HG03196 (cell line): Measurements from ENCODE around the gene DCAKD.

Experiments used
- ATAC-seq: cut with Tn5 transposase; IDR thresholded peaks from one replicate; pipeline ENCODE4 v1.9.1; 2021; ENCODE audit not compliant: unreplicated experiment

Gene DCAKD

GRCh38 chr17:45004388-45004787 is 47.0 kb downstream of the DCAKD start:
- ATAC-seq: no peak

- ATAC-seq: no peak
Measured at GRCh38 chr17:45003877-45004276, 47.6 kb downstream of the DCAKD start.

GRCh38 chr17:45001310-45001709 is 50.1 kb downstream of the DCAKD start:
- no peak for ATAC-seq

GRCh38 chr17:44999433-44999832 is 52.0 kb downstream of the DCAKD start:
- ATAC-seq: no peak

- ATAC-seq: no peak
Measured at GRCh38 chr17:44998646-44999045, 52.8 kb downstream of the DCAKD start.

GRCh38 chr17:44997733-44998520 is 53.5 kb downstream of the DCAKD start:
- no peak for ATAC-seq

GRCh38 chr17:44996304-44996703 is 55.1 kb downstream of the DCAKD start:
- ATAC-seq: no peak

- no peak for ATAC-seq
Measured at GRCh38 chr17:44995436-44996001, 55.9 kb downstream of the DCAKD start.

GRCh38 chr17:44992242-44992939 is 59.0 kb downstream of the DCAKD start:
- ATAC-seq: no peak

- no peak for ATAC-seq
Measured at GRCh38 chr17:44990994-44991393, 60.4 kb downstream of the DCAKD start.

- no peak for ATAC-seq
Measured at GRCh38 chr17:44989552-44990138, 61.8 kb downstream of the DCAKD start.

GRCh38 chr17:44988044-44988942 is 63.1 kb downstream of the DCAKD start:
- no peak for ATAC-seq

- ATAC-seq: no peak
Measured at GRCh38 chr17:44983563-44983962, 67.9 kb downstream of the DCAKD start.

- no peak for ATAC-seq
Measured at GRCh38 chr17:44982113-44982702, 69.2 kb downstream of the DCAKD start.

GRCh38 chr17:44981221-44981968 is 70.0 kb downstream of the DCAKD start:
- no peak for ATAC-seq

GRCh38 chr17:44979426-44979995 is 71.9 kb downstream of the DCAKD start:
- ATAC-seq: no peak

GRCh38 chr17:44978807-44979206 is 72.6 kb downstream of the DCAKD start:
- no peak for ATAC-seq

GRCh38 chr17:44977814-44978550 is 73.5 kb downstream of the DCAKD start:
- no peak for ATAC-seq

- no peak for ATAC-seq
Measured at GRCh38 chr17:44977065-44977464, 74.4 kb downstream of the DCAKD start.
